T-helper 1 cell (primary cell): Measurements from ENCODE around the gene STAB2.

Experiments
- DNase-seq, 5 donors: peaks; one replicate each; pipeline ENCODE4 v3.0.0-alpha.2; 2012 to 2020

Gene STAB2

GRCh38 chr12:103697971-103698751, 111.1 kb downstream of the STAB2 start:
- no peak for DNase-seq

DNA sequence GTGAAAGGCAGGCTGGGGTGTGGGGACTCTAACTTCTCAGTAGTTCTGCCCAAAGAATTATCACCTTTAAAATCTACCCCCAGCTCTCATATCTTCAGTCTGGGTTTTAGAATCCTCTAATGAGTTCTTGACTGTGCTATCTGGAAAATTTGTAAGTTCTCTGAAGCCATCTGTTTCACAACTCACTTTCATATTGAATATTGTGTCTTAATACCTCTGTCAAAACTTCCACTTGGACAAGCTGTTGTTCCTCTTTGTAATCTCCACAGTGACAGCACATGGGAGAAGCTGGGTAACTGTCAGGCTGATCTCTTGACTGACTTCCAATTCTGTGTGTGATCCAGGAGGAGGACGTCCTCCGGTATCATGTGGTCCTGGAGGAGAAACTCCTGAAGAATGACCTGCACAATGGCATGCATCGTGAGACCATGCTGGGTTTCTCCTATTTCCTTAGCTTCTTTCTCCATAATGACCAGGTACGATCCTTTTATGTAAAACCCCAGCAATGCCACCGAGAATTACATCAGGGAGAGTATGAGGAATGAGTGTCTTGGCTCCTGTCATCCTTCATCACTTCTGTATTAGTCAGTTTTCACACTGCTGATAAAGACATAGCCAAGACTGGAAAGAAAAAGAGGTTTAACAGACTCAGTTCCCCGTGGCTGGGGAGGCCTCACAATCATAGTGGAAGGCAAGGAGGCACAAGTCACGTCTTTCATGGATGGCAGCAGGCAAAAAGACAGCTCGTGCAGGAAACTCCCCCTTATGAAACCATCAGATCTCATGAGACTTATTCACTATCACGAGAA, 111.9 kb downstream of the STAB2 start:
- DNase-seq, result peak in 1 of 5 donors; percentile 2

DNA sequence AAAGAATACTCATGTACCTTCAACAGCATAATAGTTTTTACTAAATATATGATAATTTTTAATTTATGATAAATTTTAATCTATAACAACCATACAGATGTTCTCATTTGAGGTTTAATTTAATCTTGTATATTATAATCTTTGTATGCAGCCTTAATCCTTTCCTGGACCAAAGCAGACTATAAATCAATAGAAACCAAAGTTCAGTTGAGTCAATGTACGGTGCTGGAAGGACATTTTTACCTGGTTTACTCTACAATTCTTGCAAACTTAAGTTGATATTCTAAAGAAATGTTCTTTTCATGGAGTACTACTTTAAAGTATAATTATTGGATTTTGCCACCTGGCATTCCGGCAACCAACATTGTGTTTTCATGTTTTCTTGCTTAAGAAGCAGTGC, 118.0 kb downstream of the STAB2 start:
- no peak for DNase-seq

DNA sequence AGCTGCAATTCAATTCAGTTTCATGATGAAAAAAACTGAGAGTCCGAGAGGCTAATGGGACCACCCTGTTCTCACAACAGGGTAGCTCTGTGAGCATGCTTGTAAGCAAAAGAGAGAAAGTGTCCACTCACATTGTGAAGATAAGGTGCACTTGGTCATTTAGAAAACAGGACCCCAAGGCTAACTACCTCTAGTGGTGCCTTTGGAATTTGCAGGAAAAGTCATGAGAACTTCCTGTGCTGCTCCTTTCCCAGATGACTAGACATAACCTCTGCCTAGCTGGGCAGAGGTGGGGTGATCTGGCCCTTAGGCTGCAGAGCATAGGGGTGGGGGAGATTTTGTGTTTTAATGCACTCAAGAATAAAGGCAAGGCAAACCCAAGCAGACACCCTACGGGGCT, 118.9 kb downstream of the STAB2 start:
- DNase-seq, result no peak

DNA sequence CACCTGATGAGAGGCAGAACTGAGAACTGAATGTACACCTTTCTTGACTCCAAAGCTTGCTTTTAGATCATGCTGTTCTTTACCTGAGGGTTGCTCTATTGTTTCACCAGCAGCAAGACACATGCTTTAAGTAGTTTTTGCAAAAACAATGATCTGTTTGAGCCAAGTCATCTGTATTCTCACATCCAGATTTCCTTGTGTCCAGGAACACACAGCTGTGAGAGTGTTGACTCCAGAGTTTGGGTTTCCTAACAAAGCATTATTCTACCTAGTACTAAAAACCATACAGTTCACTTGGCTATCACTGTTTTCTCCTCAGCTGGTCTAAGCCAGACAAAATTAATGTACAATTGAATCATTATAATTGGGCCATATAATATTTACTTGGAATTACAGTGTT, 120.4 kb downstream of the STAB2 start:
- DNase-seq, result no peak

DNA sequence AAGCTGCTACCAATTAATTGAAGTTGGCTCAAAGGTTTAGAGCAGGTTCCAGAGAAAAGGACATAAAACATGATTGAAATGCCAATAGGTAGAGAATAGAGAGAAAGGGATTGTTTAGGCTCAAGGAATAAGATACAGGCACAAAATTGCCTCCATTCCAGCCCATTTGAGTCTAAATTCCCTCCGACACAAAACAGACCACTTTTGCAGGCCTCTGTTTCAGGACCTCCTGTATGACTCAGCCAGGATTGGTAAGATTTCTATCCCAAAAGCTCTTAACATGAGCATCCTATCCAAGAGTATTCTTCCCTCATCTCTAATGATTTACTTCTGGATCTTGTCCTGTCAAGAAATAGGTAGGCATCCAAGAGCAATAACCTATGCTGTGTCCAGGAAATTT, 123.5 kb downstream of the STAB2 start:
- no peak for DNase-seq

DNA sequence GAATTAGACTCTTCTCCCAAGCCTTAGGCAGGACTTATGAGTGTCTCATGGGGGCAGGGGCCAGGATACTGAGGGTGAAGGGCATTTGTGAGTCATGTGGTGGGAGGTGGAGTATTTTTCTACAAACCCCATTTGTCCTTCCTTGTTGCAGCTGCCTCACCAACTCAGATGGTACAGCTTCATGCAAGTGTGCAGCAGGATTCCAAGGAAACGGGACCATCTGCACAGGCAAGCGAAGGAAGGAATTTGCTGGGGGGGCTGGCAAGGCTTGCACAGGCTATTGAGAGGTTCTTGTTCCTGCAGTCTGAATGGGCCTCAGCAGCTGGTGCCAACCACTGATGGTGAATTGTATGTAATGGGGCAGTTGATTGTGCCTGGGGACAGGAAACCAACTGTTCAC, 125.1 kb downstream of the STAB2 start:
- DNase-seq, result no peak

GRCh38 chr12:103715494-103715893, 128.4 kb downstream of the STAB2 start:
- DNase-seq, result no peak

DNA sequence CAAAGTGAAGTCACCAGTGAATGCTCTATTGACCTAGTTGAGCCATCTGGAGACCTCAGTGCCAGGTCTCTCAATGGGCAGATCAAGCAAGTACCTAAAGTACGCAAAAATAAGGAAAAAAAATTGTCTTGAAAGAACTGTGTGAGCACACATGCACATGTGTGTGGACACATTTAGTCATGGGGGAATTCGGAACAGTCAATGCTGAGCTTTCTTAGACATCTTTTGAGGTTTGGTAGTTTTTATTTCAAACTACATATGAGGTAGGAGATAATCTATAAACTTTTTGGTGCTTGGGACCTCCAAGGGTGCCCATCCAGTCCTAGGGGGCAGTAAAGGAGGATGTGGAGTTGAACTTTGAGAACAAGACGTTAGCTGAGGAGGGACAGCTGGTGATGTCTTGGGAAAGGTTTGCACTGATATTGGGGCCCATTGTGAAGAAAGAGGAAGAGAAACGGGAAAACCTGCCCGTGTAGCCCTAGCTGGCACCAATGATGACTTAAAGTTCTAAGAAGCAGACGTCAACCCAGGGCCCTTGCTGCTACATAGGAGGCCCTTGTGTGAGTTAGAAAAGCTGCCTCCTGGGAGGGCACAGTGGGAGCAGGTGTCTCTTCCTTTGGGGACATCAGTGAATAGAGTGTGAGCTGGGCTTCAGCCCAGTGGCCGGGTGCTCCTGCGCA, 129.6 kb downstream of the STAB2 start:
- DNase-seq, result no peak

GRCh38 chr12:103725398-103725797, 138.3 kb downstream of the STAB2 start:
- no peak for DNase-seq

DNA sequence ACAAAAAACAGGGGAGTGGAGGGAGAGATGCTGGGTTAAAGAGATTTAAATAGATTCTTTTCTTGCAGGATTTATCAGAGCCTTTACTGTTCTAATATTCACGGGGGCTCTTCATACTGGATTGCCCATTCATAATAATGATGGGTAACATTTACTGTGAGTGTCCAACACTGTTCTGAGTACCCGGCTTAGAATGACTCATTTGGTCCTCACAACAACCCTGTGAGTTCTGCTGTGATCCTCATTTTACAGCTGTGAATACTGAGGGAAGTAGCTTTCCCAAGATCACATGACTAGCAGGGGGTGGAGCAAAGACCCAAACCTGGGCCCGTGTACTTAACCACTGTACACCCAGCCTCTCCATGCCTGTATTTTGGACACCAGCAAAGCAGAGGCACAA, 140.6 kb downstream of the STAB2 start:
- no peak for DNase-seq

GRCh38 chr12:103728323-103728722, 141.2 kb downstream of the STAB2 start:
- DNase-seq, result no peak

- DNase-seq, result no peak
Measured at GRCh38 chr12:103729499-103729898, 142.4 kb downstream of the STAB2 start.

- no peak for DNase-seq
Measured at GRCh38 chr12:103731539-103731938, 144.5 kb downstream of the STAB2 start.

DNA sequence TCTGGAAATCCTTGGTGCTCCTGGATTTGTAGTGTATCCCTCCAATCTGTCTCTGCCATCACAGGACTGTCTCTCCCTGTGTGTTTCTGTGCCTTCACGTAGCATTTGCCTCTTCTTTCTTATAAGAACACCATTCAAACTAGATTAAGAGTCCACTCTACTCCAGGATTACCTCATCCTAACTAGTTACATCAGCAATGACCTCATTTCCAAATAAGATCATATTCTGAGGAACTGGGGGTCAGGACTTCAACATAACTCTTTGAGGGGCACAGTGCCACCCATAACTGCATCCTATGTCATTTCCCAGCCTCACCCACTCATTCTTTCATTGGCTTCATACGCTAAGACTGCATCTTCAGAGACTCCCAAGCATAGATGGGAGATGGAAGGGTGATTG, 147.8 kb downstream of the STAB2 start:
- no peak for DNase-seq

GRCh38 chr12:103735291-103735690, 148.2 kb downstream of the STAB2 start:
- no peak for DNase-seq

DNA sequence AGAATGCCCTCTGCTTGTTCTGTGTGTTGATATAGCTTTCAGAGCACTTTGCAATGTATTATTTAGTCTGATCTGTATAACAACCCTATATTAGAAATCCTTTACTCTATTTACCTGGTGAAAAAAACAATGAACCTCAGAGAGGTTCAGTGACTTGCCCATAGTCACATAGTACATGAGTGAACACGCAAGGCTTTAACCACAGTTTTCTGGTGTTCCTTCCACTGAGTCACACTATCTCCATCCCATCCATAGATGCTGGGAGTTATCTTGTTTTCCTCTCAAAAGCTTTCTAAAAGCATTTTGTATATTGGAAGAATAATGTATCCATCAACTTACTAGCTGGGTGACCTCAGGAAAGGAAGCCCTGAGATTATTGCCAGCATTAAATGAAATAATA, 149.5 kb downstream of the STAB2 start:
- no peak for DNase-seq

GRCh38 chr12:103737881-103738280, 150.8 kb downstream of the STAB2 start:
- no peak for DNase-seq

GRCh38 chr12:103742349-103742932, 155.4 kb downstream of the STAB2 start:
- no peak for DNase-seq

- no peak for DNase-seq
Measured at GRCh38 chr12:103743788-103744187, 156.7 kb downstream of the STAB2 start.

- DNase-seq, result no peak
Measured at GRCh38 chr12:103745962-103746361, 158.9 kb downstream of the STAB2 start.

DNA sequence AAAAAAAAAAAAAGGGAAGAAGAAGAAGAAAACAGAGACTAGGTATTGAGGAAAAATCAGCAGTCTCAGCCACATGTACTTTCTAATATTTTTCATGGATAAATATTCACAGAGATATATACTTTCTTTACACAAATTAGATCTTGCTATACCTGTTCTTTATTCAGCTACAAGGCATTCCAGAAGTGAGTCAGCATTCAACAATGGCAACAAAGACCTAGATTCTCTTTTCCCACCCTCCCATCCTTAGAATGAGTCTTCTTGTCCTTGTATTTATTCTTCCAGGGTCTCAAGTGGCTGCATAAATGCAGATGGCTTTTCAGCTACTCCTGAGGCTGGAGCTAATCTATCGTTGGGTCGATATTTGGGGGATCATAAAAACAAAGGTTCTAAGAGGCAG, 160.9 kb downstream of the STAB2 start:
- no peak for DNase-seq

- no peak for DNase-seq
Measured at GRCh38 chr12:103748875-103749274, 161.8 kb downstream of the STAB2 start.
